ENCODE results near the gene NYNRIN.
A peak's percentile ranks its signal among the peaks of the same experiment; 100 is the strongest.
"Not testable (repeated sequence)": the region's sequence is repeated elsewhere in the genome, so short reads cannot be mapped to it uniquely, and the experiment has no call there.

The NYNRIN gene

DNA sequence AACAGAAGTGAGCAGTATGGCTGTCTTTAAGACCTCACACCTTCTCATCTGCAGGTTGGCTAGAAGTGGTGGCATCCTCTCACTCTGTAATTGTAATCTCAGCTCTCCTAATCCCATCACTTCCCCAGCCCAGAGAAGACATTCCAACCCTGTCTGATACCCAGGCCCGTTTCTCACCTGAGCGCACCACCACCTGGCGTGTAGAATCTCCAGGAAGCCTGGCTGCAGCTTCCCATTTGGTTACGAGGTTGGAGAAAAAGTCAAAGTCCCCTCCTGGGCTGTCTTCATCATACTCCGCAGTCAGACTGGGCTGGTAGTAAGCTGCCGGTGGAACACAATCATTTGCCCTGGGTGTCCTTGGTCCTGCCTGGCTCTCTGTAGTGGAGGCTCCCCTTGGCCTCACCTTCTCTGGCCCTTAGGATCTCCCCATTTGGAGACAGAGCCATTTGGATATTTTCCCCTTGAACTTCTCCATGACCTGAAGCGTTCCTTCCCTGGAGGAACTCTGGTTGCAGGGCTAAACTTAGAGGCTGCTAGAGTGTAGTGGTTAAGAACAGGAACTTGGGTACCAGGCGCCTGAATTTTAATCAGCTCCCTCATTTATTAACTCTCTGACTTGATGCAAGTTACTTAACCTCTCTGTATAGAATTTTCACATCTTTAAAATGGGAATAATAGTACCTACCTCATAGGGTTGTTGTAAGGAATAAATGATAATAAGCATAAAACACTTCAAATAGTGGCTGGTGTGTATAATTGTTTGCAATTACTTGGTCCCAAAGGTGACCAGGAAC, 42.0 kb downstream of the NYNRIN start:
- H3K27ac ChIP-seq: peak overlapping the region; percentile 98
- no peak for DNase-seq (ENCODE audit: low read depth, low spot score)

DNA sequence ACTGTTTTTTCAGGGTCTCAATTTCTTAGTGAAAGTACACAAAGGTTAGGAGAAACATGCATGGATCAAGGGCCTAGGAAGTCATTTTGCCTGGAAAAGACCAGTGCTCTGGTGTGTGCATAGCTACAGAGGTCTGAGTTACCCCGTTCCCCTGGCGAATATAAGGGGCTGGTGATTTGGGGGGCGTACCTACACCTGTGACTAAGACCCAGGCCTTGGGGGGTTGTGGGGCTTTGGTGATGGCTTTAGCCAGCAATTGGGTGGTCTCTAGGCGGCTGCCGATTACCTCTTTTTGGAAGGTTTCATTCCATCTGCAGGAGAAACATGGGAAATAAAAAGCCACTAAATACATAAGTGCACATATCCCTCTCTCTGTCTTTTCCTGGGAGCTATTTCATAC, 42.7 kb downstream of the NYNRIN start:
- DNase-seq (ENCODE audit: low read depth, low spot score): no peak
- H3K27ac ChIP-seq: peak overlapping the region; percentile 98

DNA sequence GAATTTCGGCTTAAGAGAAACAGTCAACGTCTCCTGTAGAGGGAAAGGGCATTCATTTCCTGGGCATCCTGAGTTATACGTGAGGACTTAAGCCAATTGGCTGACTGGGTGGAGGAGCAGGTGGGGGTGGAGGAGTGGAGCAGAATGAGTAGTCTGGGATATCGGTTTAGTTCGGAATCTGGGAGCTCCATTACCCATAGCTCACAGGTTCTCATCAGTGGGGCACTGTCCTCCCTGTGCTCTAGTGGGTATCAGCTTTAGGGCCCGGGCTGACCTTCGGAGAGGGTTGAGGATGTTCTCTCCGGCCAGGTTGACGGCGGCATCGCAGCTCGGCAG, 43.1 kb downstream of the NYNRIN start:
- H3K27ac ChIP-seq: peak overlapping the region; percentile 98
- no peak for DNase-seq (ENCODE audit: low read depth, low spot score)

DNA sequence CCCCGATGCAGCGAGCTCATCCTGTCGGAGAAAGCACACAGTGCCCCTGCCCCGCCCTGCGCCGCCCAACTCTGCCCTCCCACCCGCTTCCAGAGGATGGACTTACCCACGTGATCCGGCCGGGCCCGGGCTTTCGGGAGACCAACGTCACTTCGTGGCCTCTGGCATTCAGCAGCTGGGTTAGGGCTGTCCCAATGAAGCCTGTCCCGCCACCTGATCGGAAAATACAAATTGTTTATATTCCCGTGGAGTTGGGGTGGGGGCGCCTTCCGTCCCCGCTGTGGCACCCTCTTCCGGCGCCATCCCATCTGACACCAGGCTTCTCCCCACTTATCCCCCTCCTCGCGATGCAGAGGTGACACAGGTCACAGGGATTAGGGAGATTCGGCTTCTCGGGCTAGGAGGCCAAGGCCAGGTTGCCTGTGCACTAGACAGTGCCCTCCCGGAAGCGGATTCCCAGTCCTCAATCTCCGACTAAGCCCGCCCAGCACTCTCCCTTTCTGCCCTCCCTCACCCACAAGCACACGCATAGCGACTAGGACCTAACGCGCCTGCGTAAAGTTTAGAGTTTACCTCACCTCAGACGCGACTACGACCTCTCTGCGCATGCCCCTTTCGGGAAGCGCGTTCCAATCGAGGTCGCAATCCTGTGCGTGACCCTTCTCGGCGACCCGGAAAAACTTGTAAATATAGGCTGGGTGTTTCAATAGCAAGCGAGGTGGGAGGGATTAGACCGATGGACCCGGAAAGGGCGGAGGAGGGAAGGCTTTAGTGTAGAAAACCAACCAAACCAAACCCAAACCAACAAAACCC, 43.6 kb downstream of the NYNRIN start, which contains the start of gene SDR39U1:
SDR39U1 (minus strand) TSS at position 537 of the 813 bp plus-strand sequence; CDS start at position 530, 7 bp downstream.
- peak within 1 kb of the TSS; percentile 98 for H3K27ac ChIP-seq
- peak; percentile 88 for DNase-seq (ENCODE audit: low read depth, low spot score)

DNA sequence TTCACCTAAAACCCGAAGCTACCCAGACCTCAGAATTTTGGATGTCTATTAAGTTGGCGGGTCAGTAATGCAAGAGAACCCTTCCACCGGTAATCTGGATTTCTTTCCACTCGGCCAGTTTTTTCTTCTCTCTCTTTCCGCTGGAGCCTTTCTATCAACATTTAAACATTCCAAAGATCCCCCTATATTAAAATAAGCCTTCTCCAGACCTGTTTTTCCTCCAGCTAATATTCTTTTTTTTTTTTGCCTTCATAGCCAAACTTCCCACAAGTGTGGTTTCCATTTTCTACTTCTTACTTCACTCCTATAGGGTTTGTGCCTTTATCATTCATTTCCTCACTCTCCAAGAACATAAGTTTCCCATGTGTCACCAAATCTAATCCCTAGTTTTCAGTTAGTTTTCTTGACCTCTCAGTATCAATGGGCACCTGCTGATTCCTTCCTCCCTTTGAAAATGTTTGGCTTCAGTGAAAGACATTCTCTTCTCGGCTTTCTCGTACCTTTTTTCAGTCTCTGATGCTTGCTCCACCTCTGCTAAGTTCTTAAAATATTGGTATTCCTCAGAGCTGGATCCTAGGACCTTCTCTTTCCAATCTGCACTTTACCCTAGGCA, 44.4 kb downstream of the NYNRIN start:
- DNase-seq (ENCODE audit: low read depth, low spot score): no peak
- H3K27ac ChIP-seq: peak overlapping the region; percentile 98

DNA sequence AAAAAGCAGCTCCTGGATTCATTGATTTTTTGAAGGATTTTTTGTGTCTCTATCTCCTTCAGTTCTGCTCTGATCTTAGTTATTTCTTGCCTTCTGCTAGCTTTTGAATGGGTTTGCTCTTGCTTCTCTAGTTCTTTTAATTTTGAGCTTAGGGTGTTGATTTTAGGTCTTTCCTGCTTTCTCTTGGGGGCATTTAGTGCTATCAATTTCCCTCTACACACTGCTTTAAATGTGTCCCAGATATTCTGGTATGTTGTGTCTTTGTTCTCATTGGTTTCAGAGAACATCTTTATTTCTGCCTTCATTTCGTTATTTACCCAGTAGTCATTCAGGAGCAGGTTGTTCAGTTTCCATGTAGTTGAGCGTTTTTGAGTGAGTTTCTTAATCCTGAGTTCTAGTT, 52.0 kb downstream of the NYNRIN start:
- DNase-seq (ENCODE audit: low read depth, low spot score); H3K27ac ChIP-seq: not testable (repeated sequence)

DNA sequence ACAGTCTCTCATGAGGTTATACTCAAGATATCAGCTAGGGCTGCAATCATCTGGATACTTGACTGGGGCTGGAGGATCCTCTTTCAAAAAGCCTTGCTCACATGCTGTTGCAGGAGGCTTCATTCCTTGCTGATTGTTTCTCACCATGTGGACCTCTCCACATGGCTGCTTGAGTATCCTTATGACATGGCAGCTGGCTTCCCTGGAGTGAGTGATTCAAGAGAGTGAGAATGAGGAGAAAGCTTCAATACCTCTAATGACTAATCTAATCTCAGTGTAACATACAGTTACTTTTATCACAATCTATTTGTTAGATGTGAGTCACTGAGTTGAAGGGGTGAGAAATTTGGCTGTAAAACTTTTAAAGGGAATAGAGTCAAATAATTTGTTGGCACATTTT, 58.2 kb downstream of the NYNRIN start:
- H3K27ac ChIP-seq: no peak overlapping the region
- DNase-seq (ENCODE audit: low read depth, low spot score): no peak

DNA sequence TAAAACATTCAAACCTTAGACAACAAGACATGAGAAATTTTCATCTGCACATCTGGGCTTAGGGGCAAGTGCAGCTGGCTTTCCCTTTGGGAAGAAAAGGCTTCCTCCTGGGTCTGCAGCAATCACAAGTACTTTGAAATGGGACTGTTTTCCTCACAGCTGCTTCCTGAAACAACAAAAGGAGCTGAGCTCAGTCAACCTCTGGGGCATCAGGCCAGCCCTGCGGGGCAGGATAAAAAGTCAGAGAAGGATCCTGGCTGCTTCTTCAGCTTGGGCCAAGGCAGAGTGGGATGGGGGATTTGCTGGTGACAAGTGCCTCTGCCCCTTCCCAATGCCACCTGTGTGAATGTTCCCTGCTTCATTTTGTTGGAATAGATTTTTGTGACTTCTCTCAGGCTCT, 59.9 kb downstream of the NYNRIN start:
- DNase-seq (ENCODE audit: low read depth, low spot score): no peak
- no peak overlapping the region for H3K27ac ChIP-seq

DNA sequence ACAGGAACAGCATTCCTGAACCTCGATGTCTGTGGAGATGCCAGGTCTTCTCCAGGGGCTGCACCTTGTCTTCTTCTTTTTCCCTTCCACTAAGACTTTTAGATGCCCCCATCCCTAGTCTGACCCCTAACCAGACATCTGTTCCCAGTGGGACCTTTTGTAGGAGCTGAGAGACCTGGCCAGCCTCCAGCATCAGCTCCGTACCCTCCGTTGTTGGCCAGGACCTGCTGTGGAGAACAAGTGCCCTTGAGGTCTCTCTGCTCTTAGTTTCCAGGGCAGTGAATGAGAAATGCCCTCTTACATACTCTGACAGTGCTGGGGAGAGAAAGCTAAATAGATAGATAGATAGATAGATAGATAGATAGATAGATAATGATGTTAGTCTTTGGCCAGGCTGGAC, 60.5 kb downstream of the NYNRIN start:
- no peak overlapping the region for H3K27ac ChIP-seq
- no peak for DNase-seq (ENCODE audit: low read depth, low spot score)

DNA sequence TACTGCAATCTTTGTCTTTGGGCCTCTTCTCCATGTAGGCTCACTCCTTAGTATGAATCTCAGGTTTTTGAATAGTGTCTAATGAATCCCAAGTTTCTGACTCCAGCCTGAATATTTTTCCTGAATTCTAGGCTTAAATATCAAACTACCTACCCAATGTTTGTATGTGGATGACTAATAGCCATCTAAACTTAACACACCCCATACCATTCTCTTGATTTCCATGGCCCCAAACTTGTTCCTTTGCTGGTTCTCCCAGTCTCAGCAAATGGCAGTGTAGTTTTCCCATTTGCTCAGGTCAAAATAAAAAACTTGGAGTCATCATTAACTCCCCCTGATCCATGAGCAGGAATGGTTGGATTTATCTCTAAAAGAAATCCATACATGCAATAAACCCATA, 62.5 kb downstream of the NYNRIN start:
- no peak for DNase-seq (ENCODE audit: low read depth, low spot score)
- H3K27ac ChIP-seq: peak overlapping the region; percentile 56

DNA sequence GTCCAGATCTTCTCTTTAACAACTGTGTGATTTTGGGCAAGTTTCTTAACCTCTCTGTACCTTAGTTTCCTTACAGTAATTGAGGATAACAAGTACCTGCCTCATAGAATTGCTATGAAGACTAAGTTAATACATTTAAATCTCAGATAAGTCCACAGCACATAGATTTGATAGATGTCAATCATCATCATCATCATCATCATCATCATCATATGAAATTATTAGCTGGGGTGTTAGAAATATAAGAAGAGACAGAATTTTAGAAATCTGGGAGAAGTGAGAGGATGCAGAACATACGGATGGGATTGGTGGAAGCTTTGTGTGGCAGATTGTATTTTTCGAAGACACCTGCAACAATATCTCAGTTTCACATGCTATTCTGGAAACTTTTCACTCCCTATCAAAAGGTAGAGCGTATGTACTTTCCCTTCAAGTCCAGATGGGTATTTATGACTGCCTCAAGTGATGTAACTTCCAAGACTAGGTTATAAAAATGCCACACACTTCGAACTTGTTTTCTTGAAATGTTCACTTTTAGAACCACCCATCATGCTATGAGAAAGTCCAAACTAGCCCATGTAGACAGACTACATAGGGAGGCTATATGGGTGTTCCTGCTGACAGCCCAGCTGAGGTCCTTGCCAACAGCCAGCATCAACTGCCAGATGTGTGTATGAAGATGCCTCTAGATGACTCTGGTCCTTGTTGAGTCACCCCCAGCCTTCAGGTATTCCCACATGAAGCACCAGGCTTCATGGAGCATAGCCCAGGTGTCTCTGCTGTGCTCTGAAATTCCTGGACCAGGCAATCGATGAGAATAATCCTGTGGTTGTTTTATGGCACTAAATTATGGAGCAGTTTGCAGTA, 64.4 kb downstream of the NYNRIN start:
- no peak overlapping the region for H3K27ac ChIP-seq
- DNase-seq (ENCODE audit: low read depth, low spot score): no peak

DNA sequence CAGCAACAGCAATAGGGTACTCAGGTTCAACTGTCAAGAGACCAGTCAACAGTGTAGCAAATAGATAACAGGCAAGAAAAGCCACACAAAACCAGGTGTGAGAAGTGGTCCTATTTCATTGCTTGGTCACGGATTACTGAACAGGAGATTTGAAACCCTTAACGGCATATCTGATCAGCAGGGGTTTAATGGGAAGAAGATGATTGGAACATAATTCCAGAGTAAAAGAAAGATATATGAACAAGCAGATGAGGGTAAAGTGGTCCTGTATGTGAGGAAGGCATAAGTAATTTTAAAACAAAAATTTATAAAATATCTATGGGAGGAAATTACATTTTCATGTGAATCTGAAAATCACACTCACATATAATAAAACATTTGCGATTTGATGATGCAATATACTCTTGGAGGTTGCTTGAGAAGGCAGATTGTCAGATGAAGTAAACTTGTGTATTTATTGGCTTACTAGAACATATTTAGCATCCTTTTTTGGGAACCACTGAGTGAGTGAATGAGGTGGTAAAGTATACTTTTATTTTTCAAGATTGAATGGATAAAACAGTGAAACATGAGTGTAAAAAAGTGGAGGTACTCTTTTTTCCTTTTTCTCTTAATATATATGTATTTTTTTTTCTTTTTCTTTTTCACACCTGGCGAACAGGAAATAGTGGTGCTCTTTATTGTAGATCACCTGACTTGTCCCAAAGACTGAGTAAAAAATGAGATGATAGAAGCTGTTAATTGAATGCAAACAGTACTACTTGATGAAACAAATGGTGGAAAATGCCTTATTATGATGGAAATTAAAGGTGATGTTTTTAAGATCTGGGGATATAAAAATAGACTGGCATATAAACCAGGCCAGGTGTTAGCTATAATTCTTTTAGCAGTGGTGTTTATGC, 65.3 kb downstream of the NYNRIN start:
- DNase-seq (ENCODE audit: low read depth, low spot score): no peak
- no peak overlapping the region for H3K27ac ChIP-seq

DNA sequence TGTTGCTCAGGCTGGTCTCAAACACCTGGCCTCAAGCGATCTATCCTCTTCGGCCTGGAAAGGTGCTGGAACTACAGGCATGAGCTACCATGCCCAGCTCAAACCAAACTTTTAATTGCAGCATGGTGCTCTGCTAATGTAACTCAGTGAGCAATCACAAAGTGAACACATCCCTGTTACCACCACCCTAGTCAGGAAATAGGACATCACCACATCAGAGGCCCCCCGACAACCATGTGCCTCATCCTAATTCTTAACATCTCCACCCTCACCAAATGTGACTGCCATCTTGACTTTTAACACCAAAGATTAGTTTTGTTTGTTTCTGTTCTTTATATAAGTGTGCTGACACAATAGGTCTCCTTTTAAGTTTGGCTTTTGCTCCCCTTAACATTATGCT, 66.6 kb downstream of the NYNRIN start:
- no peak overlapping the region for H3K27ac ChIP-seq
- no peak for DNase-seq (ENCODE audit: low read depth, low spot score)

DNA sequence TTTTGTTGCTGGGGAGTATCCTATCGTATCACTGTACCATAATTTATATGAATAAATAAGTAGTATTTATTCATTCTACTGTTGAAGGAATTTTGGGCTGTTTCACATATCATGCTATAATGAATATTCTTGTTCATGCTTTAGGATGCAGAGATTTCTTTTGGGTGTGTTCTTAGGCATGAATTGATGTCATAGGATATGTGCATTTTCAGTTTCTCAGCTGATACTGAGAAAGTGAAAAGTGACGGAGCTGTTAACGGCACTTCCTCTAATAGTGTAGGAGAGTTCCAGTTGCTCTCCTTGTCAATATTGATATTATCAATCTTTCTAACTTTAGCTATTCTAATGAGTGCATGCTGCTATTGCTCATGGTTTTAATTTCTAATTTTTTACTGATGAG, 67.0 kb downstream of the NYNRIN start:
- DNase-seq (ENCODE audit: low read depth, low spot score): no peak
- H3K27ac ChIP-seq: no peak overlapping the region
